GM13976 (cell line): Measurements from ENCODE around the gene COL4A2.

ENCODE experiments used
- DNase-seq: peaks from one replicate; pipeline ENCODE4 v3.0.0; 2012; ENCODE audit warnings: low spot score
- in situ Hi-C: fragments of 300-500 bp; cut with MboI; formaldehyde crosslinking; loops from one replicate; pipeline ENCODE4 v1.12.0; 2022; ENCODE audit warnings: low sequenced_read_pairs, mixed read lengths, inconsistent platforms; ENCODE audit not compliant: unreplicated experiment
- TF ChIP-seq, protein P1 (sequence below): IDR thresholded peaks from 2 replicates; pipeline ENCODE4 v1.5.1; 2012; ENCODE audit warnings: borderline replicate concordance, mild to moderate bottlenecking; ENCODE audit not compliant: insufficient read depth; ENCODE audit errors: extremely low read depth, missing control alignments, control extremely low read depth

Gene COL4A2

GRCh38 chr13:110289661-110290060, 17.4 kb upstream of the COL4A2 start:
- in situ Hi-C loops, result no loop called here
- no peak for DNase-seq

DNA sequence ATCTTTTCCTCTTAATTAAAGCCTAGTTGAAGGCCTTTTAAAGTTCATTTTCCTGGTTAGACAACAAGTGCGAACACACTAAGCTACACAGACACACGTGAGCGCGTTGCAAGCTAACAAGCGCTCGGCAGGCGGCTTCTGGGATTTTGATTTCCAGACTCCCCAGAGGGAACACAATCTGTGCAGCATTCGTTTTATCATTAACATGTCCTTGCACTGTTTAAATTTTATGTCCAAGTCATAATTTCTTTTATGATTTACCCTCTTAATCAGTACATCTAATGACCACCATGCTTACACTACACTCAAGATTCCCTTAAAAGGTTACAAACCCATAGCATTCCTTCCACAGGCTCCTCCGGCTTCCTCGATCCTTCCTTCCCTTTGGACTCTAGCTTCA, 16.9 kb upstream of the COL4A2 start:
- TF ChIP-seq, protein P1, sequence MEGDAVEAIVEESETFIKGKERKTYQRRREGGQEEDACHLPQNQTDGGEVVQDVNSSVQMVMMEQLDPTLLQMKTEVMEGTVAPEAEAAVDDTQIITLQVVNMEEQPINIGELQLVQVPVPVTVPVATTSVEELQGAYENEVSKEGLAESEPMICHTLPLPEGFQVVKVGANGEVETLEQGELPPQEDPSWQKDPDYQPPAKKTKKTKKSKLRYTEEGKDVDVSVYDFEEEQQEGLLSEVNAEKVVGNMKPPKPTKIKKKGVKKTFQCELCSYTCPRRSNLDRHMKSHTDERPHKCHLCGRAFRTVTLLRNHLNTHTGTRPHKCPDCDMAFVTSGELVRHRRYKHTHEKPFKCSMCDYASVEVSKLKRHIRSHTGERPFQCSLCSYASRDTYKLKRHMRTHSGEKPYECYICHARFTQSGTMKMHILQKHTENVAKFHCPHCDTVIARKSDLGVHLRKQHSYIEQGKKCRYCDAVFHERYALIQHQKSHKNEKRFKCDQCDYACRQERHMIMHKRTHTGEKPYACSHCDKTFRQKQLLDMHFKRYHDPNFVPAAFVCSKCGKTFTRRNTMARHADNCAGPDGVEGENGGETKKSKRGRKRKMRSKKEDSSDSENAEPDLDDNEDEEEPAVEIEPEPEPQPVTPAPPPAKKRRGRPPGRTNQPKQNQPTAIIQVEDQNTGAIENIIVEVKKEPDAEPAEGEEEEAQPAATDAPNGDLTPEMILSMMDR, result no peak
- in situ Hi-C loops, result no loop called here
- DNase-seq, result no peak

More at GRCh38 chr13:110289661-110290060, 17.4 kb upstream of the COL4A2 start:
- TF ChIP-seq, protein P1, result no peak

DNA sequence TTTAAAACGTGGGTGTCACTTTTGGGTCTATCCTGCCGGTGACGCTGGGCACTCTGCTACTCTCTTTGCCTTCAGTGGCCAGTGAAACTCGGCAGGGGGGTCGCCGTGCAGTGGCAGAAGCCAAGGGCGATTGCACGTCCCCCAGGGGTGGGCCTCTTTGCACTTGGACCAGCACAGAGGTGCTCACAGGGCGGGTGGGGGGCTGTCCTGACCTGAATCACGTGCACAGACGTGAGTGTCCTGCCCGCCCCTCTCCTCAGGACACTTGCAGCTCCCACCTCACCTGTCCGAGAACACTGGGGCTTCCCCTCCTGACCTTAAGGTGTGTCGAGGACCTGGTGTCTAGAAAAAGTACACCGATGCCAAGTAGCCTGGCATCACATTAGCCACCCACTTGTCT, 16.3 kb upstream of the COL4A2 start:
- DNase-seq, result no peak
- TF ChIP-seq, protein P1, result no peak

GRCh38 chr13:110291286-110291685, 15.8 kb upstream of the COL4A2 start:
- in situ Hi-C loops, result no loop called here
- TF ChIP-seq, protein P1, result no peak

More for the DNA sequence above, 16.3 kb upstream of the COL4A2 start:
- in situ Hi-C loops, result no loop called here

DNA sequence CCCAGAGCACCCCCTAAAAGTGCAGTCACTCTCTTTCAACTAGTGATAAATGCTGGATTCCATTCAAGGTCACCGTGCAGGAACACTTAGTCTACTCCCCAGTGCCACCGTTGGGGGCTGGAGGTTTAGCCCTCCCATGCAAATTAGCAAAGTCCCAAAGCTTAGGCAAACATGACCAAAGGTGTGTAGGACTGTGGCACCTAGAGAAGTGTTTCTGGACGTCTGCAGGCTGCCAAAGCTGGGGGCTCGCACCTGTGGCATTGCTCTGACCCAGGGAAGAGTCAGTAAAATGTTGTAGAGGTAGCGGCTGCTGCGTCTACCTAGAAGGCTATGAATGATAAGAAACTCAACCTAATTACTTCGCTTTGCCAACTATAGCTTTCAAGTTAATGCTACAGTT, 14.0 kb upstream of the COL4A2 start:
- in situ Hi-C loops, result no loop called here
- DNase-seq, result no peak
- TF ChIP-seq, protein P1, result no peak

More at GRCh38 chr13:110291286-110291685, 15.8 kb upstream of the COL4A2 start:
- DNase-seq, result no peak

DNA sequence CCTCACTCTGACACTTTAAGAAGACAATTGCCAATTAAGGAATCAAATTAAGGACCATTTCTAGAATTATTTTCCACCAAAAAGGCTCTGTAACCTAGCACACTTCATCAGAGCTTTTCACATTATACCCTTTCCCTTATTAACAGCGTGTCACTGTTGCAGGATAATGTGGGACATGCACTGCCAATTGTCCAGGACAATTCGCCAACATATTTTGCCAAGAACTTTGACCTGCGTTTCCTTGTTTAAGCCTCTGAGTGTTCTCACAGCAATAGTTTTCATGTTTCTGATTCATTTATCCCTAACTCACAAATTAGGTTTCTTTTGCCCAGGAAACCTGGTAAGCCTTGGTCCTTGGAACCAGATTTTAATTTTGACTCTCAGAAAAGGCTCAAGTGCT, 13.4 kb upstream of the COL4A2 start:
- DNase-seq, result no peak
- in situ Hi-C loops, result no loop called here

More for the DNA sequence above, 13.4 kb upstream of the COL4A2 start:
- TF ChIP-seq, protein P1, result no peak
